Midbrain (tissue), 1 donor: Measurements from ENCODE around the gene OR4K13.

ENCODE experiments used
- DNase-seq: peaks from one replicate; lab custom pipeline; 2025; lab: John Stamatoyannopoulos, UW

The OR4K13 gene, protein sequence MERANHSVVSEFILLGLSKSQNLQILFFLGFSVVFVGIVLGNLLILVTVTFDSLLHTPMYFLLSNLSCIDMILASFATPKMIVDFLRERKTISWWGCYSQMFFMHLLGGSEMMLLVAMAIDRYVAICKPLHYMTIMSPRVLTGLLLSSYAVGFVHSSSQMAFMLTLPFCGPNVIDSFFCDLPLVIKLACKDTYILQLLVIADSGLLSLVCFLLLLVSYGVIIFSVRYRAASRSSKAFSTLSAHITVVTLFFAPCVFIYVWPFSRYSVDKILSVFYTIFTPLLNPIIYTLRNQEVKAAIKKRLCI

DNA sequence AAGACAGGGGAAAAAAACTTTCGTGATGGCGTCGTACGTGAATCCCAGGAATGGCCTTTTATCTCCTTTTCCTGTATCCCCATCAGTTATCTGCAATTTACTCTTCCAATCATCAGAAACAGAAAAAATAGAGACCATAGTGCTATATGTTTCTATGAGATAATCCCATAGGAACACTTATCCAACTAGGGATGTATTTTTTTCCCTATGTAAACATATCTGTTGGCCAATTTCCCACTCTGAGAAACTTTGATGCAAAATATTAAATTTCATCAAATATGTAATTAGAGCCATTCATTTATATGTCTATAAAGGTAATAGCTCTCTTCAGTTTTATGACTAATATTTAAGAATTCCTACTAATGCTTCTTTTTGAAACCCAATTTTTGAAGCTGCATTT is at the start of gene OR4K13:
Gene OR4K13 (minus strand): TSS at position 101 of the 400 bp plus-strand sequence. CDS start 1,280 bp downstream, outside the sequence.
- no peak for DNase-seq

DNA sequence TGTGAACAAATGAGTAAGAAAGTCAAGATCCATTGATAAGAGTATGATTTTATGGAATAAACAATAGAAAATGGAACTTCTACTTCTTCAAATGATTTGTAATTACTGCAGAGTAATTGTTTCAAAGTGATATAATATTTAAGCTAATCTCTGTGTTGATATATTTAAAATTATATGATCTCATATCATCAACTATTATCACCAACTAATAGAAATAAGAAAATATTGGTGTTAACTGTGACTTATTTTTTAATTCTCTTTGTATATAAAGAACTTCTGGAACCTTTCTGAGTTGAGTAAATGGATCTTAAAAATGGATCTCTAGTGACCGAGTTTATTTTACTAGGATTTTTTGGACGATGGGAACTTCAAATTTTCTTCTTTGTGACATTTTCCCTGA is 23.9 kb upstream of the OR4K13 start, which contains the start of gene OR4L1:
Gene OR4L1 (plus strand): TSS at position 301 of the 400 bp plus-strand sequence. CDS start 0 bp downstream, at position 301.
- DNase-seq = no peak

DNA sequence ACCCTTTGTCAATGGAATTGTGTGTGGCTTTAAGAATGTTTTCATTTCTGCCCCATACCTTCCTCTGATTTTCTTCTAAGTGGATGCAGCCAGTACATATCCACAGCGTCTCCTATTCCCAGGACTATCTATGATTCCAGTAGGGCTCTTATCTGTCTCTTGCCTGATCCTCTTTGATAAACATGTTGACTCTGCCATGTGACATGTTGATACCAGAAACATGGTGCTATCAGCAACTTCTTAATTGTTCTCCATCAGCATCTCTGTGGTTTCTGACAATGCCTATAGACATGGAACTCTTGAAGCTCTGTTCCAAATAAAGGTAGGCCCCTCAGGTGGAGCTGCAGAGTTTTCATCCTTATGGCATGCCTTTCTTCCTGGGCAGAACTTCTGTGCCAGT is 12.4 kb upstream of the OR4K13 start:
- no peak for DNase-seq

DNA sequence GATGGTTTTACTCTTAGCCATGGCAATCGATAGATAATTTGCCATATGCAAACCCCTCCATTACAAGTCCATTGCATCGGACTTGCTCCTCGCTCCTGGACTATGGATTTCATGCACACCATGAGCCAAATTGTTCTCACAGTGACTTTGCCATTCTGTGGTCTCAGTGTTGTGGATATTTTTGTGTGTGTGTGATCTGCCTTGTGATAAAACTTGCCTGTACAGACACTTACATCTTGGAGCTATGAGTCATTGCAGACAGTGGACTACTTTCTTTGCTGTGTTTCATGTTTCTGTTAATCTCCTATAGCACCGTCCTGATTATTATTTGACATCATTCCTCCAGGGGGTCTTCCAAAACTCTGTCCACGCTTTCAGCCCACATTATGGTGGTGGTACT is 8.4 kb upstream of the OR4K13 start:
- no peak for DNase-seq

DNA sequence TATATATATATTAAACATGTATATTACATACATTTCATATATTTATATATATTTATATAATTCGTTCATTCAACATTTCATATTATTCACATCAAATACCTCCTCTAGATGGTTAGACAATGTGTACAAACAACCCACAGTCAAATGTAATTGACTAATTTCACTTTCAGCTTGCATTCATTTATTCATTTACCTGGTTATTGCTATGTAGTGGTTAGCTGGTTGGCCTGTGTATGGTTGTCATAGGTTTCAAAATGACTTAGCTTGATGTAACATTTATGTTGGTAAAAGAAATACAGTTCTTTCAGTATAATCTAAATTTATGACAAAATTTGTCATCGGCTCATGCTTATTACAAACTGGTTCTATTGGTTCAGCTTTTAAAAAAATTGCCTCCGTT is 389 bp downstream of the OR4K13 start:
- DNase-seq = no peak

DNA sequence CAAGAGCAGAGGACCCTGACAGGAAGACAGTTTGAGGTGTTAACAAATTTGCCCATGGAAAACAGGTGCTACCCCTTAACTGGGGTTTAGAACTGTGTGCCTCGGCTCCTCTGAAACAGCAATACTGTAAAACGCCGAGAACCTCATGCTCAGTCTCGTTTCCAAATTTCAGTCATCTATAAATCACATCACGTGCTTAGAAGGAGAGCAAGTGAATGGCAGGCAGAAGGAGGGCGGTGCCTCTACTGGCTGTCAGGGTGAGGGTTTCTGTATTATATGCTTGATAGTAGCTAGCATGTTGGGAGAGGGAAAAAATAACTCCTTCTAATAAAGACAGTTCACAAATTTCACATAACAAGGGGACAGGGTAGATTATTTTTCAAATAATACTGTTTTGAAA is 4.8 kb downstream of the OR4K13 start:
- no peak for DNase-seq

DNA sequence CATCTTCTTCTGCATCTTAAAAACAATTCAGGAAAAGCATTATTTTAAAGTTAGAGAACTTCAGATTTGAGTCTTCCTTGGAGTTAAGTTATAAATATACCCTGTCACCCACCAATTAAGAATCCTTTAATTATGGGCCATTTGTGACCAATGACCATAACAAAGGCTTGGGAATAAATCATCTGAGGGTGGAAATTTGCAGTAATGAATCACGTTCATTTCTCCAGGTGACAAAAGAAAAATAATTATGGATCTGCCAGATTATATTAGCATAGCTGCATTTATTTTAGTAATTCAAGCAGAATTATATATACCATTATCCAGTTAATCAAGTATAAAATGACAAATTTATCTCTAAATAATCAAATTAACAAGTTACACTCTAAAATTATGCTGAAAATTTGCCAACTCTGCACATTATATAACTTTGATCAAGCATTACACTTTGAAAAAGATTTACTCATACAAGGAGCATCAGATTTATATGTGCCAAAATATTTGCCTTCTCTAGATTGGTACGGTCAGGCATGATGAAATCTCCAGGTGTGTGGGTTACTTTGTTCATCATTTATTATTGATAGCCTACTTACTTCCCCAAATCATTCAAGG is 16.5 kb downstream of the OR4K13 start, which contains the start of gene OR4K14:
Gene OR4K14 (minus strand): TSS at position 51 of the 609 bp plus-strand sequence. CDS start 4,114 bp downstream, outside the sequence.
- DNase-seq = no peak

DNA sequence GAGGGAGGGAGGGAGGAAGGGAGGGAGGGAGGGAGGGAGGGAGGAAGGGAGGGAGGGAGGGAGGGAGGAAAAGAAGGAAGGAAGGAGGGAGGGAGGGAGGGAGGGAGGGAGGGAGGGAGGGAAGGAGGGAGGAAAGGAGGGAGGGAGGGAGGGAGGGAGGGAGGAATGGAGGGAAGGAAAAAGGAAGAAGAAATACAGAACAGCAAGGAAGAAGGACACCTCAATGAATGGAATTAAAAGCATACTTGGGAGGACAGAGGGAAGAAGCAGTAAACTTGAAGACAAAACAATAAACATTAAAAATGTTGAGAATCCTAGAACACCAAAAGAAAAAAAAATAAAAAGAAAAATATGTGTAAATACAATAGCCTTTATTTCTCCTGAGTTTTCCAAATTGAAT is 27.7 kb downstream of the OR4K13 start:
- no peak for DNase-seq

DNA sequence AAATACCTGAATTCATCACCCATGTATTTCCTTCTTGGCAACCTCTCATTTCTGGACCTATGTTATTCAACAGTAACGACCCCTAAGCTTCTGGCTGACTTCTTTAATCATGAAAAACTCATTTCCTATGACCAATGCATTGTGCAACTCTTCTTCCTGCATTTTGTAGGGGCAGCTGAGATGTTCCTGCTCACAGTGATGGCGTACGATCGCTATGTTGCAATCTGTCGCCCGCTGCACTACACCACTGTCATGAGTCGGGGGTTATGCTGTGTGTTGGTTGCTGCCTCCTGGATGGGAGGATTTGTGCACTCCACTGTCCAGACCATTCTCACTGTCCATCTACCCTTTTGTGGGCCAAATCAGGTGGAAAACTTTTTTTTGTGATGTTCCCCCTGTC is 33.5 kb downstream of the OR4K13 start:
- no peak for DNase-seq

DNA sequence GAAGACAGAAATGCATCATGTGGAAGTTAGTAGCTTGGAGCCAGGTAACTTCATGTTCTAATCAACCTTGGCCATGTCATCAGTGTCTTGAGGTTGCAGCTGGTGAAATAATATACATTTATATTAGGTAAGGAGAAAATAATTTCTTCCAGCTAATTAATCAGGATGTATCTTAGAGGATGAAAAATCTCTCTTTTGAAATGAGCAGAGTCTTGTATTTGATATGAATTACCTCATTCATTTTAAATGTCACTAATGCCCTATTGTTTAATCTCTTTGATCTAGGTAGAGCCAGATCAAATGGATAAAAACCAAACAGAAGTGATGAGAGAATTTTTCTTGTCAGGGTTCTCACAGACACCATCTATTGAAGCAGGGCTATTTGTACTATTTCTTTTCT is 34.0 kb downstream of the OR4K13 start, which contains the start of gene OR4Q2:
Gene OR4Q2 (plus strand): TSS at position 301 of the 400 bp plus-strand sequence.
- DNase-seq = no peak

DNA sequence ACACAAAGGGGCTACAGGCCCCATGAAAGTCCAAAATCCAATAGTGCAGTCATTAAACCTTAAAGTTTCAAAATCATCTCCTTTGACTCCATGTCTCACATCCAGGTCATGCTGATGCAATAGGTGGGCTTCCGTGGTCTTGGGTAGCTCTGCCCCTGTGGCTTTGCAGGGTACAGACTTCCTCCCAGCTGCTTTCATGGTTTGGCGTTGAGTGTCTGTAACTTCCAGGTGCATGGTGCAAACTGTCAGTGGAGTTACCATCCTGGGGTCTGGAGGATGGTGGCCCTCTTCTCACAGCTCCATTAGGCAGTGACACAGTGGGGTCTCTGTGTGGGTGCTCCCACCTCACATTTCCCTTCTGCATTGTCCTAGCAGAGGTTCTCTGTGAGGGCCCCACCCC is 42.4 kb downstream of the OR4K13 start:
- DNase-seq = no peak
